ENCODE data around the gene TPM1. TPM values are rescaled to one million over a fixed set of nuclear protein-coding genes. Genes with fewer than 3 reads are reported as not detected.

The TPM1 gene
- total RNA-seq, 1 donor from 2014 or later: 229 TPM

GRCh38 chr15:63107895-63108546 is 65.5 kb downstream of the TPM1 start:
- Histone ChIP-seq H3K27ac (peak overlapping the region; percentile 47), H3K27me3 (no peaks in the 10 kb centered on the region), H3K36me3 (no peaks in the 10 kb centered on the region), H3K4me1 (no peaks in the 10 kb centered on the region), H3K4me3 (no peak overlapping the region), H3K9me3 (no peaks in the 10 kb centered on the region)
- intact Hi-C loops (cut with DNase I): no loop called here
- peak; percentile 24 for ATAC-seq
- DNase-seq: no peak
- no peak for TF ChIP-seq CTCF (IDR thresholded peaks at IDR 0.05)

GRCh38 chr15:63109498-63109897 is 67.0 kb downstream of the TPM1 start:
- Histone ChIP-seq H3K4me3 (no peak overlapping the region), H3K9me3 (no peaks in the 10 kb centered on the region), H3K36me3 (no peaks in the 10 kb centered on the region), H3K27me3 (no peaks in the 10 kb centered on the region), H3K4me1 (no peaks in the 10 kb centered on the region), H3K27ac (no peak overlapping the region)
- intact Hi-C loops (cut with DNase I): no loop called here
- no peak for DNase-seq
- no peak for TF ChIP-seq CTCF (IDR thresholded peaks at IDR 0.05)
- no peak for ATAC-seq

GRCh38 chr15:63109920-63110319 is 67.4 kb downstream of the TPM1 start:
- H3K27me3 ChIP-seq: no peaks in the 10 kb centered on the region
- H3K9me3 ChIP-seq: no peaks in the 10 kb centered on the region
- no peak for TF ChIP-seq CTCF (IDR thresholded peaks at IDR 0.05)
- ATAC-seq: no peak
- no peaks in the 10 kb centered on the region for H3K36me3 ChIP-seq
- intact Hi-C loops (cut with DNase I): no loop called here
- DNase-seq: no peak
- H3K27ac ChIP-seq: no peak overlapping the region
- H3K4me3 ChIP-seq: no peak overlapping the region
- no peaks in the 10 kb centered on the region for H3K4me1 ChIP-seq

- Histone ChIP-seq H3K27me3 (no peaks in the 10 kb centered on the region), H3K27ac (no peak overlapping the region), H3K4me3 (no peak overlapping the region), H3K9me3 (no peaks in the 10 kb centered on the region), H3K4me1 (no peaks in the 10 kb centered on the region), H3K36me3 (no peaks in the 10 kb centered on the region)
- ATAC-seq: peak; percentile 26
- no peak for DNase-seq
- no peak for TF ChIP-seq CTCF (IDR thresholded peaks at IDR 0.05)
- intact Hi-C loops (cut with DNase I): no loop called here
Observed at GRCh38 chr15:63110428-63111026, 68.0 kb downstream of the TPM1 start.

- Histone ChIP-seq H3K4me3 (no peak overlapping the region), H3K4me1 (no peaks in the 10 kb centered on the region), H3K27me3 (no peaks in the 10 kb centered on the region), H3K36me3 (no peaks in the 10 kb centered on the region), H3K27ac (no peak overlapping the region), H3K9me3 (no peaks in the 10 kb centered on the region)
- intact Hi-C loops (cut with DNase I): no loop called here
- DNase-seq (no peak), ATAC-seq (no peak)
- TF ChIP-seq CTCF (IDR thresholded peaks at IDR 0.05): no peak
Observed at GRCh38 chr15:63111481-63111880, 68.9 kb downstream of the TPM1 start.

Measured in upper lobe of right lung (tissue), 1 donor.